Ishikawa (cell line): Measurements from ENCODE around the gene CERS6.

Experiments used
- CEBPB ChIP-seq: IDR thresholded peaks from 2 replicates; pipeline ENCODE4 v1.6.1; 2012
- CREB1 ChIP-seq: IDR thresholded peaks from 2 replicates; pipeline ENCODE4 v1.6.1; 2012; ENCODE audit warnings: low read depth
- EGR1 ChIP-seq: IDR thresholded peaks from 2 replicates; pipeline ENCODE4 v1.6.1; 2012
- EP300 ChIP-seq: IDR thresholded peaks from 2 replicates; pipeline ENCODE4 v1.6.1; 2012; ENCODE audit warnings: borderline replicate concordance
- FOXM1 ChIP-seq: IDR thresholded peaks from 2 replicates; pipeline ENCODE4 v1.6.1; 2012; ENCODE audit warnings: low read depth, borderline replicate concordance
- MAX ChIP-seq: IDR thresholded peaks from 2 replicates; pipeline ENCODE4 v1.6.1; 2012
- NFIC ChIP-seq: IDR thresholded peaks from 2 replicates; pipeline ENCODE4 v1.6.1; 2012
- RAD21 ChIP-seq: IDR thresholded peaks from 2 replicates; pipeline ENCODE4 v1.6.1; 2012; ENCODE audit warnings: low read depth
- REST ChIP-seq: IDR thresholded peaks from 2 replicates; pipeline ENCODE4 v1.6.1; 2012; ENCODE audit warnings: low read depth, mild to moderate bottlenecking
- TAF1 ChIP-seq: IDR thresholded peaks from 2 replicates; pipeline ENCODE4 v1.6.1; 2012; ENCODE audit warnings: low read depth, mild to moderate bottlenecking
- TCF12 ChIP-seq: IDR thresholded peaks from 2 replicates; pipeline ENCODE4 v1.6.1; 2012; ENCODE audit warnings: low read depth
- TEAD4 ChIP-seq: IDR thresholded peaks from 2 replicates; pipeline ENCODE4 v1.6.1; 2012
- USF1 ChIP-seq: IDR thresholded peaks from 2 replicates; pipeline ENCODE4 v1.6.1; 2012
- YY1 ChIP-seq: IDR thresholded peaks from 2 replicates; pipeline ENCODE4 v1.6.1; 2012; ENCODE audit warnings: low read depth
- ZBTB7A ChIP-seq: IDR thresholded peaks from 2 replicates; pipeline ENCODE4 v1.6.1; 2012; ENCODE audit warnings: low read depth

CERS6 gene

GRCh38 chr2:168784993-168785392 lies 328.9 kb downstream of the CERS6 start:
- TF ChIP-seq ZBTB7A = no peak
- no peak for TF ChIP-seq CREB1
- no peak for TF ChIP-seq EP300
- no peak for TF ChIP-seq FOXM1
- TF ChIP-seq CEBPB = no peak
- no peak for TF ChIP-seq RAD21
- no peak for TF ChIP-seq TCF12
- TF ChIP-seq TAF1 = no peak
- TF ChIP-seq EGR1 = no peak
- TF ChIP-seq YY1 = no peak
- no peak for TF ChIP-seq USF1

- TF ChIP-seq MAX (no peak), YY1 (no peak)
Measured at GRCh38 chr2:168787098-168787781, 331.2 kb downstream of the CERS6 start.

GRCh38 chr2:168787782-168788376 lies 331.8 kb downstream of the CERS6 start:
- TF ChIP-seq YY1 (no peak), CEBPB (no peak), RAD21 (no peak), EP300 (no peak), REST (no peak), ZBTB7A (no peak), TEAD4 (no peak), USF1 (no peak), EGR1 (no peak), CREB1 (no peak), FOXM1 (no peak), TCF12 (no peak), TAF1 (no peak), NFIC (no peak), MAX (no peak)

- TF ChIP-seq USF1 (no peak), CEBPB (no peak), ZBTB7A (no peak), EP300 (no peak), TAF1 (no peak), FOXM1 (no peak)
Measured at GRCh38 chr2:168789776-168790175, 333.7 kb downstream of the CERS6 start.

GRCh38 chr2:168790226-168790902 lies 334.3 kb downstream of the CERS6 start:
- TF ChIP-seq MAX (no peak), CREB1 (no peak), TEAD4 (no peak), REST (no peak), TAF1 (no peak), EP300 (no peak), RAD21 (no peak), CEBPB (no peak), EGR1 (no peak), ZBTB7A (no peak), NFIC (no peak), FOXM1 (no peak), YY1 (no peak), USF1 (no peak), TCF12 (no peak)
